DMS79 (cell line): Measurements from ENCODE around the gene SLC16A10.
"Not testable (repeated sequence)": the region's sequence is repeated elsewhere in the genome, so short reads cannot be mapped to it uniquely, and the experiment has no call there.

Experiments used
- DNase-seq: peaks from one replicate; lab custom pipeline; 2025; lab: John Stamatoyannopoulos, UW

The SLC16A10 gene

GRCh38 chr6:111087106-111087835 lies at the start of gene SLC16A10:
Gene SLC16A10, plus strand, starts transcription at chr6:111087503. Its CDS starts 250 bp downstream, at chr6:111087753.
- peak; percentile 63 for DNase-seq

- no peak for DNase-seq
Observed at GRCh38 chr6:111038534-111039252, 48.6 kb upstream of the SLC16A10 start.

- DNase-seq = no peak
Observed at GRCh38 chr6:111041917-111042316, 45.4 kb upstream of the SLC16A10 start.

- no peak for DNase-seq
Observed at GRCh38 chr6:111047244-111047643, 40.1 kb upstream of the SLC16A10 start.

- no peak for DNase-seq
Observed at GRCh38 chr6:111050261-111051023, 36.9 kb upstream of the SLC16A10 start.

- DNase-seq = no peak
Observed at GRCh38 chr6:111052171-111052570, 35.1 kb upstream of the SLC16A10 start.

- DNase-seq = no peak
Observed at GRCh38 chr6:111057074-111057752, 30.1 kb upstream of the SLC16A10 start.

- no peak for DNase-seq
Observed at GRCh38 chr6:111061508-111061907, 25.8 kb upstream of the SLC16A10 start.

- not testable (repeated sequence) for DNase-seq
Observed at GRCh38 chr6:111061985-111062384, 25.3 kb upstream of the SLC16A10 start.

- not testable (repeated sequence) for DNase-seq
Observed at GRCh38 chr6:111062860-111063259, 24.4 kb upstream of the SLC16A10 start.

GRCh38 chr6:111068109-111068865 lies 19.0 kb upstream of the SLC16A10 start:
- DNase-seq = no peak

- DNase-seq = no peak
Observed at GRCh38 chr6:111068866-111069234, 18.5 kb upstream of the SLC16A10 start.

- DNase-seq = no peak
Observed at GRCh38 chr6:111069382-111070104, 17.8 kb upstream of the SLC16A10 start.

GRCh38 chr6:111070105-111071005 lies 16.9 kb upstream of the SLC16A10 start:
- DNase-seq = no peak

- DNase-seq = no peak
Observed at GRCh38 chr6:111072801-111073360, 14.4 kb upstream of the SLC16A10 start.

GRCh38 chr6:111074311-111074710 lies 13.0 kb upstream of the SLC16A10 start:
- DNase-seq = no peak

GRCh38 chr6:111076024-111076695 lies 11.1 kb upstream of the SLC16A10 start:
- DNase-seq = no peak

GRCh38 chr6:111080698-111081097 lies 6.6 kb upstream of the SLC16A10 start:
- peak; percentile 31 for DNase-seq

GRCh38 chr6:111086685-111087084 lies 618 bp upstream of the SLC16A10 start:
- no peak for DNase-seq
